GM12878 (cell line): ENCODE measurements around the gene DDX10. TPM values are rescaled to one million over a fixed set of nuclear protein-coding genes. Genes with fewer than 3 reads are reported as not detected.

Experiments used
- ATAC-seq: fragments of 200-7000 bp; cut with Tn5 transposase; 3 replicates; pipeline ENCODE4 v1.9.1; 2020; ENCODE audit warnings: mild to moderate bottlenecking, moderate library complexity
- BruUV-seq: library from RNA; stranded (reverse); fragments of 400-500 nt; replicated peaks from 2 replicates; lab custom pipeline; 2021; lab: Mats Ljungman, UMichigan
- CTCF ChIA-PET: fragments of 300-600 bp; sonication (Branson Sonifier 250); formaldehyde crosslinking; extraction: SDS; loops from one replicate; lab custom pipeline; 2021; ENCODE audit warnings: inconsistent platforms; lab: Yijun Ruan, JAX
- POLR2A ChIA-PET: fragments of 350-600 bp; formaldehyde crosslinking; extraction: SDS; loops from one replicate; lab custom pipeline; 2021; ENCODE audit warnings: inconsistent platforms; lab: Charles Lee
- RAD21 ChIA-PET: fragments of 300-600 bp; sonication (Branson Sonifier 250); formaldehyde crosslinking; loops from one replicate; lab custom pipeline; 2023; ENCODE audit warnings: antibody characterized with exemption; ENCODE audit not compliant: unreplicated experiment; lab: Charles Lee
- SMC1A ChIA-PET: fragments of 300-600 bp; sonication (Branson Sonifier 250); formaldehyde crosslinking; loops from one replicate; lab custom pipeline; 2023; ENCODE audit not compliant: unreplicated experiment, uncharacterized antibody; lab: Charles Lee
- DNase-seq: peaks from one replicate; pipeline ENCODE4 v3.0.0-alpha.2; 2011; ENCODE audit warnings: low read depth, low spot score
- FAIRE-seq: peaks from 3 replicates; lab custom pipeline; 2011; peaks lifted over from hg19 to GRCh38; lab: Jason Lieb, UNC
- H2AFZ ChIP-seq: 2 replicates; pipeline ENCODE4 v1.6.0; 2011; ENCODE audit warnings: low read depth, low read length, control low read depth; ENCODE audit not compliant: control insufficient read depth
- H3K27ac ChIP-seq: 2 replicates; pipeline ENCODE4 v1.5.1; 2011; ENCODE audit warnings: control low read depth; ENCODE audit not compliant: control insufficient read depth, insufficient read depth
- H3K27me3 ChIP-seq, 2 experiments: replicated peaks in 1 of 2; 2 replicates each; pipeline versions ENCODE4 v1.6.0 to v1.6.1; 2011; ENCODE audit warnings: low read length in 1 of 2; ENCODE audit not compliant: control insufficient read depth in 2 of 2, insufficient read depth in 2 of 2
- H3K36me3 ChIP-seq, 2 experiments: 2 replicates each; pipeline ENCODE4 v1.5.1; 2011; ENCODE audit warnings: low read length in 1 of 2; ENCODE audit not compliant: control insufficient read depth in 2 of 2, insufficient read depth in 2 of 2
- H3K4me1 ChIP-seq: 2 replicates; pipeline ENCODE4 v1.6.1; 2011; ENCODE audit warnings: mild to moderate bottlenecking, low read length, moderate library complexity, mixed read lengths; ENCODE audit not compliant: control insufficient read depth, insufficient read depth
- H3K4me2 ChIP-seq: 2 replicates; pipeline ENCODE4 v1.6.0; 2011; ENCODE audit warnings: control low read depth; ENCODE audit not compliant: control insufficient read depth, insufficient read depth
- H3K4me3 ChIP-seq: fragments of 200-600 bp; sonication (generic); 2 replicates; pipeline ENCODE4 v1.5.1; 2016
- H3K79me2 ChIP-seq: 2 replicates; pipeline ENCODE4 v1.6.0; 2011; ENCODE audit warnings: low read length; ENCODE audit not compliant: control insufficient read depth, insufficient read depth
- H3K9ac ChIP-seq: 2 replicates; pipeline ENCODE4 v1.8.0; 2011; ENCODE audit warnings: low read length, control low read depth, mixed read lengths; ENCODE audit not compliant: control insufficient read depth, insufficient read depth
- H3K9me3 ChIP-seq: replicated peaks from 3 replicates; pipeline ENCODE4 v1.5.1; 2011; ENCODE audit warnings: mild to moderate bottlenecking, low read length; ENCODE audit not compliant: control insufficient read depth, insufficient read depth
- H4K20me1 ChIP-seq: 2 replicates; pipeline ENCODE4 v1.6.0; 2011; ENCODE audit not compliant: control insufficient read depth, insufficient read depth
- ATF7 ChIP-seq: fragments of 450-650 bp; IDR thresholded peaks from 2 replicates; pipeline ENCODE4 v1.6.1; 2016; ENCODE audit warnings: low read depth, mild to moderate bottlenecking
- ELK1 ChIP-seq: IDR thresholded peaks from 2 replicates; pipeline ENCODE4 v1.6.1; 2012; ENCODE audit warnings: low read depth, low read length, improper control_type of control experiment
- HDGF ChIP-seq: fragments of 450-650 bp; IDR thresholded peaks from 2 replicates; pipeline ENCODE4 v1.6.1; 2016; ENCODE audit warnings: antibody characterized with exemption
- JUNB ChIP-seq: IDR thresholded peaks from 2 replicates; pipeline ENCODE4 v1.6.1; 2016; ENCODE audit warnings: antibody characterized with exemption, mild to moderate bottlenecking
- JUND ChIP-seq: IDR thresholded peaks from 2 replicates; pipeline ENCODE4 v1.6.1; 2012; ENCODE audit warnings: low read depth, mild to moderate bottlenecking, low read length, improper control_type of control experiment, moderate library complexity
- KLF5 ChIP-seq: fragments of 450-650 bp; IDR thresholded peaks from 2 replicates; pipeline ENCODE4 v1.6.1; 2014; ENCODE audit warnings: mild to moderate bottlenecking; ENCODE audit not compliant: partially characterized antibody
- NFYA ChIP-seq: IDR thresholded peaks from 2 replicates; pipeline ENCODE4 v1.6.1; 2011; ENCODE audit warnings: low read depth, mild to moderate bottlenecking, low read length, improper control_type of control experiment, borderline replicate concordance
- RAD21 ChIP-seq: IDR thresholded peaks from 2 replicates; pipeline ENCODE4 v1.6.1; 2011; ENCODE audit warnings: mild to moderate bottlenecking, low read depth, low read length, moderate library complexity; ENCODE audit not compliant: insufficient read depth
- SPI1 ChIP-seq: IDR thresholded peaks from 2 replicates; pipeline ENCODE4 v1.6.1; 2011; ENCODE audit warnings: low read depth, mild to moderate bottlenecking, low read length, moderate library complexity, borderline replicate concordance; ENCODE audit not compliant: insufficient read depth
- SUPT20H ChIP-seq: IDR thresholded peaks from 2 replicates; pipeline ENCODE4 v1.6.1; 2011; ENCODE audit warnings: low read depth, mild to moderate bottlenecking, low read length, moderate library complexity, borderline replicate concordance; ENCODE audit not compliant: control insufficient read depth
- ZZZ3 ChIP-seq: IDR thresholded peaks from 2 replicates; pipeline ENCODE4 v1.6.1; 2011; ENCODE audit warnings: low read depth; ENCODE audit not compliant: control insufficient read depth, insufficient read length
- WGBS: methylation state at CpG from one replicate; pipeline ENCODE4 v1.1.6; 2016; ENCODE audit warnings: low lambda C conversion rate; ENCODE audit not compliant: insufficient replicate concordance, insufficient coverage; ENCODE audit errors: missing lambda C conversion rate; 5-methylcytosine and 5-hydroxymethylcytosine counted together
- in situ Hi-C: fragments of 300-500 bp; cut with MboI; formaldehyde crosslinking; loops from 9 replicates; pipeline ENCODE4 v1.14.3; 2018; ENCODE audit warnings: mixed read lengths
- intact Hi-C: fragments of 100-400 bp; cut with micrococcal nuclease; formaldehyde crosslinking; loops from one replicate; pipeline ENCODE4 v1.14.2; 2022; ENCODE audit not compliant: unreplicated experiment
- polyA plus RNA-seq, 11 experiments: library from polyadenylated mRNA; depleted of rRNA in 4 of 11; unstranded in 6 of 11; stranded (reverse) in 5 of 11; fragments of >200 nt; fragmentation: Nextera tagmentation in 4 of 11; fragmentation: Illumina TruSeq in 1 of 11; extraction: Ambion mirVana in 4 of 11; extraction: Trizol in 1 of 11; gene quantifications; 1 replicate in 1 of 11; 2 replicates in 10 of 11; pipeline versions ENCODE4 v1.2.1 to v1.2.3, GENCODE V29; 2011 to 2016; ENCODE audit warnings: inconsistent platforms in 2 of 11, missing spikeins in 2 of 11, low read depth in 1 of 11
- total RNA-seq, 4 experiments: library from RNA; depleted of rRNA in 3 of 4; stranded (reverse); fragments of >200 nt in 3 of 4; fragmentation: Illumina TruSeq in 1 of 4; extraction: Trizol in 1 of 4; gene quantifications; 2 replicates each; pipeline versions ENCODE4 v1.2.1 to v1.2.3, GENCODE V29; 2013 to 2021
- TF ChIP-seq, protein P1 (sequence below): fragments of 450-650 bp; IDR thresholded peaks from 2 replicates; pipeline ENCODE4 v1.6.1; 2018; ENCODE audit warnings: mild to moderate bottlenecking, low read depth, moderate library complexity; ENCODE audit not compliant: partially characterized antibody
- TF ChIP-seq, protein P2 (sequence below): fragments of 450-650 bp; formaldehyde crosslinking; IDR thresholded peaks from 2 replicates; pipeline ENCODE4 v1.5.0; 2022; ENCODE audit warnings: mild to moderate bottlenecking, missing genetic modification characterization

DDX10 gene
- total and polyA plus RNA-seq, 10 of the 15 experiments (the other 5 are each of a cell fraction or from before 2014, with no cell fraction given): 20.9 to 51.5 (median 31.9) TPM

- TF ChIP-seq, protein P1, sequence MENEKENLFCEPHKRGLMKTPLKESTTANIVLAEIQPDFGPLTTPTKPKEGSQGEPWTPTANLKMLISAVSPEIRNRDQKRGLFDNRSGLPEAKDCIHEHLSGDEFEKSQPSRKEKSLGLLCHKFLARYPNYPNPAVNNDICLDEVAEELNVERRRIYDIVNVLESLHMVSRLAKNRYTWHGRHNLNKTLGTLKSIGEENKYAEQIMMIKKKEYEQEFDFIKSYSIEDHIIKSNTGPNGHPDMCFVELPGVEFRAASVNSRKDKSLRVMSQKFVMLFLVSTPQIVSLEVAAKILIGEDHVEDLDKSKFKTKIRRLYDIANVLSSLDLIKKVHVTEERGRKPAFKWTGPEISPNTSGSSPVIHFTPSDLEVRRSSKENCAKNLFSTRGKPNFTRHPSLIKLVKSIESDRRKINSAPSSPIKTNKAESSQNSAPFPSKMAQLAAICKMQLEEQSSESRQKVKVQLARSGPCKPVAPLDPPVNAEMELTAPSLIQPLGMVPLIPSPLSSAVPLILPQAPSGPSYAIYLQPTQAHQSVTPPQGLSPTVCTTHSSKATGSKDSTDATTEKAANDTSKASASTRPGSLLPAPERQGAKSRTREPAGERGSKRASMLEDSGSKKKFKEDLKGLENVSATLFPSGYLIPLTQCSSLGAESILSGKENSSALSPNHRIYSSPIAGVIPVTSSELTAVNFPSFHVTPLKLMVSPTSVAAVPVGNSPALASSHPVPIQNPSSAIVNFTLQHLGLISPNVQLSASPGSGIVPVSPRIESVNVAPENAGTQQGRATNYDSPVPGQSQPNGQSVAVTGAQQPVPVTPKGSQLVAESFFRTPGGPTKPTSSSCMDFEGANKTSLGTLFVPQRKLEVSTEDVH: no peak
- no peak for TF ChIP-seq RAD21
- no peak for TF ChIP-seq SUPT20H
- TF ChIP-seq ZZZ3: no peak
- TF ChIP-seq SPI1: no peak
- no peak for TF ChIP-seq ATF7
- TF ChIP-seq ELK1: no peak
- no peak for TF ChIP-seq HDGF
Measured at GRCh38 chr11:108805030-108805429, 140.2 kb downstream of the DDX10 start (continued).

DNA sequence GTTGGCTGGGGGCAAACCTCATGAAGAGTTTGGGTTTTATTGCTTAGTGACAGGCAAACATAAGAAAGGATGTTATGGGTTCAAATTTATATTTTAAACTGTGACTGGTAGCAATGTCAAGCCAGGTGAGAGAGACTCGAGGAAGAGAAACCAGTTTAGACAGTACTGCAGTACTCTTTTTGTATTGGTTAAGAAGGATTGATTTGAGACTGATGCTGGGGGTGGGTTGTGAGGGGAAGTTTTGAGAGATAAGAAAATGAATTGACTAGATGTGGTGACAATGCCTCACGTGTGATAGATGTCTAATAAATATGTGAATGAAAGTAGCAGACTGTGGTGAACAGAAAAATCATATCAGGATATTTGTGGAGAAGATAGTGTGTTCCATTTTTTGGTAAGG is 142.4 kb downstream of the DDX10 start:
- 20% methylated on average over 2 of the region's 2 CpGs for WGBS
- H2AFZ ChIP-seq: no peak overlapping the region
- ChIA-PET CTCF (interaction anchor here (0.6 kb wide), 1 partner anchor 757 kb away, joined by 5 read pairs; no protein-coding TSS in a partner anchor), RAD21 (no interaction called here), POLR2A (no interaction called here), SMC1A (interaction anchor here (0.9 kb wide), 1 partner anchor 109 kb away, joined by 3 read pairs; no protein-coding TSS in a partner anchor)
- no peak for DNase-seq
- H3K36me3 ChIP-seq: no peaks in the 10 kb centered on the region
- H3K27ac ChIP-seq: no peak overlapping the region
- no peak overlapping the region for H3K4me2 ChIP-seq
- no TSS peak for BruUV-seq
- H3K79me2 ChIP-seq: no peaks in the 10 kb centered on the region
- in situ Hi-C loops (no loop called here), intact Hi-C loops (no loop called here)
- no peak overlapping the region for H3K9ac ChIP-seq
- H3K4me3 ChIP-seq: no peak overlapping the region
- H3K9me3 ChIP-seq: no peaks in the 10 kb centered on the region; the same call in 2 of the 3 replicates
- H3K4me1 ChIP-seq: no peaks in the 10 kb centered on the region
- no peaks in the 10 kb centered on the region for H3K27me3 ChIP-seq
- FAIRE-seq: no peak
- H4K20me1 ChIP-seq: no peaks in the 10 kb centered on the region
- peak; percentile 51; the same call in 2 of the 3 replicates for ATAC-seq
- TF ChIP-seq KLF5 (no peak), JUNB (no peak), JUND (no peak), NFYA (no peak)
- TF ChIP-seq, protein P2, sequence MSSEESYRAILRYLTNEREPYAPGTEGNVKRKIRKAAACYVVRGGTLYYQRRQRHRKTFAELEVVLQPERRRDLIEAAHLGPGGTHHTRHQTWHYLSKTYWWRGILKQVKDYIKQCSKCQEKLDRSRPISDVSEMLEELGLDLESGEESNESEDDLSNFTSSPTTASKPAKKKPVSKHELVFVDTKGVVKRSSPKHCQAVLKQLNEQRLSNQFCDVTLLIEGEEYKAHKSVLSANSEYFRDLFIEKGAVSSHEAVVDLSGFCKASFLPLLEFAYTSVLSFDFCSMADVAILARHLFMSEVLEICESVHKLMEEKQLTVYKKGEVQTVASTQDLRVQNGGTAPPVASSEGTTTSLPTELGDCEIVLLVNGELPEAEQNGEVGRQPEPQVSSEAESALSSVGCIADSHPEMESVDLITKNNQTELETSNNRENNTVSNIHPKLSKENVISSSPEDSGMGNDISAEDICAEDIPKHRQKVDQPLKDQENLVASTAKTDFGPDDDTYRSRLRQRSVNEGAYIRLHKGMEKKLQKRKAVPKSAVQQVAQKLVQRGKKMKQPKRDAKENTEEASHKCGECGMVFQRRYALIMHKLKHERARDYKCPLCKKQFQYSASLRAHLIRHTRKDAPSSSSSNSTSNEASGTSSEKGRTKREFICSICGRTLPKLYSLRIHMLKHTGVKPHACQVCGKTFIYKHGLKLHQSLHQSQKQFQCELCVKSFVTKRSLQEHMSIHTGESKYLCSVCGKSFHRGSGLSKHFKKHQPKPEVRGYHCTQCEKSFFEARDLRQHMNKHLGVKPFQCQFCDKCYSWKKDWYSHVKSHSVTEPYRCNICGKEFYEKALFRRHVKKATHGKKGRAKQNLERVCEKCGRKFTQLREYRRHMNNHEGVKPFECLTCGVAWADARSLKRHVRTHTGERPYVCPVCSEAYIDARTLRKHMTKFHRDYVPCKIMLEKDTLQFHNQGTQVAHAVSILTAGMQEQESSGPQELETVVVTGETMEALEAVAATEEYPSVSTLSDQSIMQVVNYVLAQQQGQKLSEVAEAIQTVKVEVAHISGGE (CRISPR knock-in tag): no peak
